Measurements from ENCODE around the gene SVEP1. TPM values are rescaled to one million over a fixed set of nuclear protein-coding genes. Genes with fewer than 3 reads are reported as not detected.

SVEP1 gene
- total RNA-seq, 1 experiment from 2014 or later: 0.05 TPM

- ATAC-seq (no peak), DNase-seq (ENCODE audit: low read depth, low spot score) (no peak)
- TF ChIP-seq REST (IDR thresholded peaks at IDR 0.05; ENCODE audit: insufficient read depth in 1 of 2, low read depth in 2 of 2, low read length in 1 of 2) (no peak), TCF7L2 (IDR thresholded peaks at IDR 0.05; ENCODE audit: low read depth, low read length) (no peak), POLR2AphosphoS5 (IDR thresholded peaks at IDR 0.05; ENCODE audit: low read depth, low read length) (no peak)
- Histone ChIP-seq H3K27ac (ENCODE audit: low read length) (no peak overlapping the region), H3K27me3 (ENCODE audit: control insufficient read depth, insufficient read depth, low read length) (no peaks in the 10 kb centered on the region), H3K4me1 (ENCODE audit: control insufficient read depth, insufficient read depth, low read length) (no peaks in the 10 kb centered on the region), H3K36me3 (ENCODE audit: control insufficient read depth, insufficient read depth, low read length) (no peaks in the 10 kb centered on the region), H3K9me3 (ENCODE audit: control insufficient read depth, insufficient read depth, low read depth, low read length) (no peaks in the 10 kb centered on the region), H3K4me3 (ENCODE audit: low read depth in 2 of 2, low read length in 2 of 2) (no peak overlapping the region)
- CTCF ChIA-PET: no interaction called here
- no TSS peak for BruUV-seq (replicated peaks)
- in situ Hi-C loops (cut with HindIII; ENCODE audit: low pct_unique_long_range_greater_than_20kb, low sequenced_read_pairs): no loop called here
- POLR2A ChIA-PET: no interaction called here
- intact Hi-C loops (cut with micrococcal nuclease; ENCODE audit: unreplicated experiment): no loop called here
Measured at GRCh38 chr9:110391826-110392485, 187.6 kb downstream of the SVEP1 start.

GRCh38 chr9:110389148-110389750 lies 190.3 kb downstream of the SVEP1 start:
- intact Hi-C loops (cut with micrococcal nuclease; ENCODE audit: unreplicated experiment): no loop called here
- POLR2A ChIA-PET: no interaction called here
- no TSS peak for BruUV-seq (replicated peaks)

More at GRCh38 chr9:110389148-110389750, 190.3 kb downstream of the SVEP1 start:
- Histone ChIP-seq H3K4me1 (ENCODE audit: control insufficient read depth, insufficient read depth, low read length) (no peaks in the 10 kb centered on the region), H3K36me3 (ENCODE audit: control insufficient read depth, insufficient read depth, low read length) (no peaks in the 10 kb centered on the region), H3K4me3 (ENCODE audit: low read depth in 2 of 2, low read length in 2 of 2) (no peak overlapping the region), H3K9me3 (ENCODE audit: control insufficient read depth, insufficient read depth, low read depth, low read length) (no peaks in the 10 kb centered on the region), H3K27ac (ENCODE audit: low read length) (no peak overlapping the region), H3K27me3 (ENCODE audit: control insufficient read depth, insufficient read depth, low read length) (no peaks in the 10 kb centered on the region)
- no peak for TF ChIP-seq POLR2AphosphoS5 (IDR thresholded peaks at IDR 0.05; ENCODE audit: low read depth, low read length)
- no peak for TF ChIP-seq SIN3A (IDR thresholded peaks at IDR 0.05; ENCODE audit: borderline replicate concordance, insufficient read depth, low read depth, low read length)
- no peak for TF ChIP-seq REST (IDR thresholded peaks at IDR 0.05; ENCODE audit: insufficient read depth in 1 of 2, low read depth in 2 of 2, low read length in 1 of 2)
- no peak for TF ChIP-seq TCF7L2 (IDR thresholded peaks at IDR 0.05; ENCODE audit: low read depth, low read length)
- TF ChIP-seq, protein P1, sequence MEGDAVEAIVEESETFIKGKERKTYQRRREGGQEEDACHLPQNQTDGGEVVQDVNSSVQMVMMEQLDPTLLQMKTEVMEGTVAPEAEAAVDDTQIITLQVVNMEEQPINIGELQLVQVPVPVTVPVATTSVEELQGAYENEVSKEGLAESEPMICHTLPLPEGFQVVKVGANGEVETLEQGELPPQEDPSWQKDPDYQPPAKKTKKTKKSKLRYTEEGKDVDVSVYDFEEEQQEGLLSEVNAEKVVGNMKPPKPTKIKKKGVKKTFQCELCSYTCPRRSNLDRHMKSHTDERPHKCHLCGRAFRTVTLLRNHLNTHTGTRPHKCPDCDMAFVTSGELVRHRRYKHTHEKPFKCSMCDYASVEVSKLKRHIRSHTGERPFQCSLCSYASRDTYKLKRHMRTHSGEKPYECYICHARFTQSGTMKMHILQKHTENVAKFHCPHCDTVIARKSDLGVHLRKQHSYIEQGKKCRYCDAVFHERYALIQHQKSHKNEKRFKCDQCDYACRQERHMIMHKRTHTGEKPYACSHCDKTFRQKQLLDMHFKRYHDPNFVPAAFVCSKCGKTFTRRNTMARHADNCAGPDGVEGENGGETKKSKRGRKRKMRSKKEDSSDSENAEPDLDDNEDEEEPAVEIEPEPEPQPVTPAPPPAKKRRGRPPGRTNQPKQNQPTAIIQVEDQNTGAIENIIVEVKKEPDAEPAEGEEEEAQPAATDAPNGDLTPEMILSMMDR (IDR thresholded peaks at IDR 0.05): no peak
- in situ Hi-C loops (cut with HindIII; ENCODE audit: low pct_unique_long_range_greater_than_20kb, low sequenced_read_pairs): no loop called here
- DNase-seq (ENCODE audit: low read depth, low spot score) (no peak), ATAC-seq (no peak)
- CTCF ChIA-PET: no interaction called here
